Upper lobe of left lung (tissue), 6 donors: Measurements from ENCODE around the gene SERPINF2. TPM values are rescaled to one million over a fixed set of nuclear protein-coding genes. Genes with fewer than 3 reads are reported as not detected.

Source experiments
- ATAC-seq, 2 donors: fragments of 200-7000 bp; cut with Tn5 transposase; one replicate each; pipeline ENCODE4 v1.9.1; 2022; ENCODE audit warnings: mild to moderate bottlenecking in 2 of 2, moderate library complexity in 2 of 2; ENCODE audit not compliant: low FRiP score in 2 of 2
- DNase-seq, 2 donors: peaks; one replicate each; pipeline ENCODE4 v3.0.0-alpha.2; 2019 to 2020
- H3K27ac ChIP-seq, 4 donors: fragments of 200-600 bp; sonication (generic); one replicate each; pipeline ENCODE4 v1.5.1; 2016 to 2019
- H3K27me3 ChIP-seq, 4 donors: fragments of 200-600 bp; sonication (generic); one replicate each; pipeline ENCODE4 v1.5.1; 2017 to 2019
- H3K36me3 ChIP-seq, 4 donors: fragments of 200-600 bp; sonication (generic); one replicate each; pipeline ENCODE4 v1.5.1; 2016 to 2019
- H3K4me1 ChIP-seq, 4 donors: fragments of 200-600 bp; sonication (generic); one replicate each; pipeline ENCODE4 v1.5.1; 2018 to 2019
- H3K4me3 ChIP-seq, 4 donors: fragments of 200-600 bp; sonication (generic); one replicate each; pipeline ENCODE4 v1.5.1; 2017 to 2019; ENCODE audit warnings: mild to moderate bottlenecking in 2 of 4, moderate library complexity in 1 of 4
- H3K9me3 ChIP-seq, 4 donors: fragments of 200-600 bp; sonication (generic); one replicate each; pipeline ENCODE4 v1.5.1; 2018 to 2019
- CTCF ChIP-seq, 6 experiments: fragments of 450-650 bp in 4 of 6; fragments of 200-600 bp in 2 of 6; sonication (generic) in 2 of 6; IDR thresholded peaks; one replicate each; pipeline ENCODE4 v1.5.1; 2016 to 2019; ENCODE audit warnings: antibody characterized with exemption in 6 of 6
- EP300 ChIP-seq, 4 donors: sonication (generic); formaldehyde crosslinking; IDR thresholded peaks; one replicate each; pipeline ENCODE4 v1.5.1; 2017; ENCODE audit warnings: antibody characterized with exemption in 4 of 4, control low read depth in 2 of 4
- POLR2A ChIP-seq, 4 donors: fragments of 450-650 bp; IDR thresholded peaks; one replicate each; pipeline ENCODE4 v1.5.1; 2016 to 2017; ENCODE audit warnings: antibody characterized with exemption in 4 of 4, mild to moderate bottlenecking in 2 of 4
- POLR2AphosphoS5 ChIP-seq, 2 donors: sonication (generic); formaldehyde crosslinking; IDR thresholded peaks; one replicate each; pipeline ENCODE4 v1.5.1; 2017; ENCODE audit warnings: antibody characterized with exemption in 2 of 2
- WGBS, 2 donors: methylation state at CpG; one replicate each; pipeline ENCODE4 v1.1.5; 2017 to 2018; 5-methylcytosine and 5-hydroxymethylcytosine counted together
- total RNA-seq, 6 donors: library from RNA; depleted of rRNA in 4 of 6; stranded (reverse); fragments of >200 nt in 4 of 6; gene quantifications; one replicate each; pipeline versions ENCODE4 v1.1.0 to v1.2.1, GENCODE V29; 2016 to 2021
- donor health status: DM: no; HTN: no; CAD: no; lungs with moderate emphysema.
- donor health status: DM: no; HTN: yes; CAD: no; lungs with severe emphysema.

The SERPINF2 gene
- total RNA-seq, 6 donors from 2014 or later = 4.6 to 48.2 (median 24.6) TPM

DNA sequence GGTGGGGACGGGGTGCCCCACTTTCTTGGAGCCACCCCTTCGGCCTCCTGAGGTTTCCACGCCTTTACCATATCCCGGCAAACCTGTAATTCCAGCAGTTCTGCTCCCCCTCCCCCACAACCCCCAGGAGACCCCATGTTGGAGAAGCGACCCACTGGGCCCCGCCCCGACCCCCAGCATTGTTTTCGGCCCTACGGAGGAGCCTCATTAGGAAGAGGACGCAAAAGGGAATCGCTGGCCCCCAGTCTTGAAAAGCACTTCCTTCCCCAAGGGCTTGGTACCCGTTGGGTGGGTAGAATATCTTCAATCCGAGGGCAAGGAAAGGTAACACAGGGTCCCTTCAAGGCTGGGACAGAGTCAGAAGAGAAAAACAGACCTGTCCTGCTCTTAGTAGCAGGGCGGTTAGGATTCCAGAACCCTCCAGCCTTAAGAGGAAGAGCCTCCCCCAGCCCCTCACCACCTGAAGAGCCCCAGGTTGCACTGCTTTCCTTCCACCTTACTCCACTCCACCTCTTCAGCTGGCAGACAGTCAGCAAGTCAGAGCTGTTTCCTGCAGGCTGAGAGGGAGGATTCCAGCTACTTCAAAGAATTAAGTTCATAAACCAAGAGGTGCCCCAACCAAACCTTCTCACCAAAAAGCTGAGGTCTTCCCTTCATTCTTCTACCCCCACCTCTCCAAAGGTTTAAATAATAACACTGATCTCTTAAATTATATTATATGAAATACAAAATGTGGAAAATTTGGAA is 31.7 kb upstream of the SERPINF2 start:
- DNase-seq = peak in 1 of 2 donors; percentile 37
- Histone ChIP-seq H3K4me3 (peak overlapping the region; percentile 43 to 87 (median 64)), H3K27ac (peak overlapping the region; percentile 64 to 93 (median 86)), H3K4me1 (peaks cover 45 to 64% (median 49%) of the 10 kb centered on the region in 4 donors), H3K9me3 (no peaks in the 10 kb centered on the region), H3K36me3 (peaks cover 4 to 40% (median 19%) of the 10 kb centered on the region in 4 donors), H3K27me3 (no peaks in the 10 kb centered on the region)
- no peak for ATAC-seq
- 26 to 30% methylated on average over 9 to 14 of the region's 14 CpGs for WGBS, 2 donors
- no peak for TF ChIP-seq EP300 (IDR thresholded peaks at IDR 0.05)
- peak in 1 of 2 donors; percentile 7 for TF ChIP-seq POLR2AphosphoS5 (IDR thresholded peaks at IDR 0.05)
- no peak for TF ChIP-seq CTCF (IDR thresholded peaks at IDR 0.05)

DNA sequence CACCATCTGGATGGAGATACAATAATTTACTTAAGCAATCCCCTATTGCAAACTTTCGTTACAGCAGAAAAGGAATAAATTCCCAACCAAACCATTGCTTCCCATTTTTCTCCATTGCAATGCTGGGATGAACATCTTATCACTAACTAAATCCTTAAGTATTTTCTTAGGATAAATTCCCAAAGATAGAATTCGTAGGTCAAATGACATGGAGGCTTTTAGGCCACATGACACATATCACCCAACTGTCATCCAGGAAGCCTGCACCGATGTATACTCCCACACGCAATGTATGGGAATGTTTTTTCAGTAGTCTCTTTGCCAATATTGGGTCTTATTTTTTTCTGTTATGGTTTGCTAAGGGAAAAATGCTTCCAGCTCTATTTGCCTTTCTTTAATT is 30.9 kb upstream of the SERPINF2 start:
- Histone ChIP-seq H3K36me3 (peaks cover 4 to 40% (median 19%) of the 10 kb centered on the region in 4 donors), H3K4me1 (peaks cover 45 to 64% (median 49%) of the 10 kb centered on the region in 4 donors), H3K27ac (no peak overlapping the region), H3K27me3 (no peaks in the 10 kb centered on the region), H3K4me3 (no peak overlapping the region), H3K9me3 (no peaks in the 10 kb centered on the region)
- WGBS, 2 donors = 74 to 81% methylated on average over 4 of the region's 4 CpGs
- TF ChIP-seq POLR2A (IDR thresholded peaks at IDR 0.05) (no peak), POLR2AphosphoS5 (IDR thresholded peaks at IDR 0.05) (no peak), EP300 (IDR thresholded peaks at IDR 0.05) (no peak), CTCF (IDR thresholded peaks at IDR 0.05) (no peak)
- DNase-seq (no peak), ATAC-seq (no peak)

DNA sequence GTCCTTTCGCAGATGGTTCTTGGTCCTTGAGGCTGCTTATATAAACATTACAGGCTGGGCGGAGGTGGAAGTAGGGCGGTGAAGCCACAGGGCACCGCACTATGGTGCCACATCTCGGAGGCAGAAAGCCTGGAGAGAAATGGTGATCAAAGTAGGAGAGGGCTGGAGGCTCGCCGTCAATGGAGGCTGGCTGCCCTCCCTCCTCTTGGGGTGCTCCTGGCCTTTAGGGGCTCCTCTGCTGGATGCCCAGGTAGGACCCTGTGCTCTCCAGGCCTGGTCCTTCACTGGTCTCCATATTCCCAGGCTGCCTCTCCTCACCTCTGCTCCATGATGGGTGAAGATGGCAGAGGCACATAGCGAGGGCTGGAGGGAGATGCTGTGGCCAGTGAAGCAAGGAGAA is 30.4 kb upstream of the SERPINF2 start:
- H3K4me1 ChIP-seq = peaks cover 45 to 64% (median 49%) of the 10 kb centered on the region in 4 donors

DNA sequence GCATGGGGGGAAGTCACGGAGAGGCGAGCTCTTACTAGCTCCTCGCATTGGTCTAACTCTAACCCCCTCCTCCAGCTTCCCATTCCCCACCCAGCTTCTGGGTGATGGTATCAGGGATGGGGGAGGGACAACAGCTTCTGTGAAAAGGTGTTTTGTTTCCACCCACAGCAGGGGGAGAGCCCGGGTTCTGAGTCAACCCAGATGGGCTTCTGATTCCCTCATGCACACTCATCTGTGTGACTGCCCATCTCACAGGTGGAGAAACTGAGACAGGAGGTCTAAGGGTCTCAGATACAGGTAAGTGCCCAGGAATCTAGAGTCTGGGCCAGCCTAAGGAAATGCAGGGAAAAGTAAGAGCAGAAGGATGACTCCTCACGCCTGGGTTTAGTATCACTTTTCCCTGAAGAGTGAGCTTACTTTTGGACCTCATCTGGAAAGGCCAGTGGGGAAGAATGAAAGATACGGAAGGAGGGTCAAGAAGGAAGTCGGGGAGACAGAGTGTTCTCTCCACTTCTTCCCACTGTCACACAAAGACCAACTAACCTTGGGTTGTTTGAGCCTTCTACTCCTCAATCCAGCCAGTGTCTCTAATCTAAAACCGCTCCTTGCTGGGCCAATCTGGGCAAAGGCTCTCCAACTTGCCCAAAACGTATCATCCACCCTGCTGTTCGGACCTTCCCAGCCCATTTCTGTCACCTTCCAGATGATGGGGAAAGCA is 29.4 kb upstream of the SERPINF2 start:
- H3K27ac ChIP-seq = peak overlapping the region; percentile 81 to 100 (median 96)
- 54 to 72% methylated on average over 10 of the region's 10 CpGs for WGBS, 2 donors
- peak overlapping the region; percentile 43 to 95 (median 72) for H3K4me3 ChIP-seq
- DNase-seq = no peak
- no peaks in the 10 kb centered on the region for H3K27me3 ChIP-seq
- ATAC-seq = no peak
- H3K9me3 ChIP-seq = no peaks in the 10 kb centered on the region
- no peak for TF ChIP-seq POLR2AphosphoS5 (IDR thresholded peaks at IDR 0.05)
- TF ChIP-seq POLR2A (IDR thresholded peaks at IDR 0.05) = no peak
- TF ChIP-seq CTCF (IDR thresholded peaks at IDR 0.05) = no peak
- TF ChIP-seq EP300 (IDR thresholded peaks at IDR 0.05) = no peak
- peaks cover 4 to 32% (median 19%) of the 10 kb centered on the region in 4 donors for H3K36me3 ChIP-seq
- H3K4me1 ChIP-seq = peaks cover 53 to 72% (median 59%) of the 10 kb centered on the region in 4 donors

More for the DNA sequence above, 30.4 kb upstream of the SERPINF2 start:
- TF ChIP-seq CTCF (IDR thresholded peaks at IDR 0.05) = no peak
- H3K4me3 ChIP-seq = peak overlapping the region in 1 of 4 donors; percentile 68
- no peaks in the 10 kb centered on the region for H3K9me3 ChIP-seq
- no peak for ATAC-seq
- H3K36me3 ChIP-seq = peaks cover 4 to 36% (median 19%) of the 10 kb centered on the region in 4 donors
- 74 to 90% methylated on average over 8 of the region's 8 CpGs for WGBS, 2 donors
- H3K27ac ChIP-seq = peak overlapping the region in 2 of 4 donors; percentile 97 to 100
- H3K27me3 ChIP-seq = no peaks in the 10 kb centered on the region
- DNase-seq = no peak
